CD4-positive, alpha-beta T cell treated with Interleukin-15 for 1 hour (primary cell): ENCODE measurements around the gene ZFP1.
"Not testable (repeated sequence)": the region's sequence is repeated elsewhere in the genome, so short reads cannot be mapped to it uniquely, and the experiment has no call there.

Experiments used
- DNase-seq: peaks from one replicate; pipeline ENCODE4 v3.0.0-alpha.2; 2020

ZFP1 gene

DNA sequence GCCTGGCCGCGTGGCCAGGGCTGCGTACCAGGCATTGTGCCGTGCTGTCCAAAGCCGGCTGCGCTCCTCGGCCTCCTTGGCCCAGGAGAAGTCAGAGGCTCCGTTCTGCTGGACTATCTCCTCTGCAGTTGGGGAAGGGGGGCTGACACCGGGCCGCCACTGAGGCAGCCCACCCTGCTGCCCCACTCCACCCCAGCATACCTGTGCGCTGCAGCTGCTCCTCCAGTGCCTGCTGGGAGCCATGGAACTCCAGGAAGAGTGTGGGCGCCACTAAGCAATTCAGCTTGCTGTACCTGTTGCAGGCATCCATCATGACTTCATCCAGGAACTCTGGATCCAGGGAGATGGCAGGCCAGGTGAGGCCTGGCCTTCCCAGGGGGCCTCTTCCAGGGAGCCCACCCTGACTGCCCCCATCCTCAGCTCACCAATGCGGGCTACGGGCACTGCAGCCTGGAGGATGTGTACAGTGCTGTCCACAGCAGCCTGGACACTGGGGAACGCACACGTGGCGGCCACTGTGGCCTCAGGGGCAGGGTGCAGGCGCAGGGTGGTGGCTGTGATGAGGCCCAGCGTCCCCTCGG lies 34.7 kb upstream of the ZFP1 start:
- no peak for DNase-seq

- DNase-seq: no peak
These were observed 34.0 kb upstream of the ZFP1 start for GRCh38 chr16:75114179-75114945.

DNA sequence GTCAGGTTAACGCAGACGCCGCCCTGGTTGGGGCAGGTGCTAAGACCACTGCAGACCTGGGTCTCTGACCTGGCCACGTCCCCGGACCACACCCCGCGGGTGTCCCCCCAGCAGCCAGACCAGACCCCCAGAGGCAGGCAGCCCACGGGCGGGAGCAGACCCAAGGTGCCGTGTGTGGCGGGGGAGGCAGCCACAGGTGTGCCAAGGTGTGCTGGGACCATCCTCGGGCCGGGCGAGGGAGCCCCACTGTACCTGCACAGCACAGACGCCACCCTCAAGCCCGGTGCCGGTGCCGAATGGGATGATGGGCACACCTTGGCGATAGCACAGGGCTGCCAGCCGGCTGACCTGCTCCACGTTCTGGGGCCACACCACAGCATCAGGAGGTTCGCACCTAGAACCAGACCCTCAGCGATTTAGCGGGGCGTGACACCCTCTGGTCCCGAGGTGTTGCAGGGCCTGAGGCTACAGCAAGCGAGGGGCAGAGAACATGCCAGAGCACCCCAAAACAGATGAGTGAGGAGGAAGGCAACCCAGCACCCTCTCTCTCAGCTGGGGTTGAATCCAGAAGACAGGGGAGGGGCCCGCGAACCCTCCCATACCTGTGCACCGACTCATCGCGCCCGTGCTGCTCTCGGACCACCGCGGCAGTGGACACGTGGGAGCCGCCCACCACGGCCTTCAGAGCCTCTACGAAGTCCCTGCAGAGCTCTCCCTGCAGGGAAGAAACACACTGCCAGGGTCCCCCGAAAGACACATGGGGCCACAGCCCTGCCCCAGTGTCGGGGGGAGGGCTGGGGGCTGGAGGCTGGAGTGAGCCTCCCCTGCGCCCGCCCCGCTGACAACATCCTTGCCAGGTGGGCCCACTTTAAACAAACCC lies 33.1 kb upstream of the ZFP1 start:
- DNase-seq: no peak

DNA sequence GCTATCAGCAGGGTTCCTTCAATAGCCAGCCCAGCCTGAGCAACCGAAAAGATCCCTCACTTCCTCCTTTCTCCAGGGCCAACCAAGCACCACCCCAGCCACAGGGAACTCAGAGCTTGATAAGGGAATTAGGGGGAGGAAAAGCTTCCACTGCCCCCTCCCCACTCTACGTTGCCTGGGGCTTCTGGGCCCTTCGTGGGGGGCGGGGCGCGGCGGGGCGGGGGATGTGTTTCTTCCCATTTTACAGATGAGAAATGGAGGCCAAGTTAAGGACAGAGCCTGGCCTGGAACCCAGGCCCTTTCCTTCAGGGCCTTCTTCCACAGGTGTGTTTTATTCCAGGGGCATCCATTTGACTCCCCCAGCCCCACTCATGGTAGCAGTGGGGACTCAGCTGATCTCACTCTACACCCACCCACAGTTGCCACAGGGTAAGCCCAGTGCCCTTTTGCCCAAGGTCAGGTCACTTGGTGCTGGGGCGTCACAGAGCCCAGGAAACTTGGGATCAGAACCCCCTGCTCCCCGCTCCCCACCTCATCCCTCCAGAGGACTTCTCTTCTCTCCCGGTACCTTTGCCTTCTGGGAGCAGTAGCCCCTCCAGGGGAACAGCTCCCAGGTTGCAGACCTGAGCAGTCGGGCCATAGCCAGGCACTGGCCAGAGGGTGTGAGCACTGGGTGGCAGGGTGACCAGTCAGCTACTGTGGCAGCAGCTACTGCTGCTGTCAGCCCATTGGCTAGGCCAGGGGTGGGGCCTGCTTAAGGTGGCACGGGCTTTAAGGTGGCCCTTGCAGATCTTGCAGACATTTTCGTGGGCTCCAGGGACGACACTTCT lies 32.0 kb upstream of the ZFP1 start, which contains the start of gene LDHD:
TSS of gene LDHD (minus strand) at position 700 of the 830 bp plus-strand sequence. CDS start at position 640, 60 bp downstream.
- no peak for DNase-seq

GRCh38 chr16:75116911-75117245 lies 31.4 kb upstream of the ZFP1 start:
- no peak for DNase-seq

DNA sequence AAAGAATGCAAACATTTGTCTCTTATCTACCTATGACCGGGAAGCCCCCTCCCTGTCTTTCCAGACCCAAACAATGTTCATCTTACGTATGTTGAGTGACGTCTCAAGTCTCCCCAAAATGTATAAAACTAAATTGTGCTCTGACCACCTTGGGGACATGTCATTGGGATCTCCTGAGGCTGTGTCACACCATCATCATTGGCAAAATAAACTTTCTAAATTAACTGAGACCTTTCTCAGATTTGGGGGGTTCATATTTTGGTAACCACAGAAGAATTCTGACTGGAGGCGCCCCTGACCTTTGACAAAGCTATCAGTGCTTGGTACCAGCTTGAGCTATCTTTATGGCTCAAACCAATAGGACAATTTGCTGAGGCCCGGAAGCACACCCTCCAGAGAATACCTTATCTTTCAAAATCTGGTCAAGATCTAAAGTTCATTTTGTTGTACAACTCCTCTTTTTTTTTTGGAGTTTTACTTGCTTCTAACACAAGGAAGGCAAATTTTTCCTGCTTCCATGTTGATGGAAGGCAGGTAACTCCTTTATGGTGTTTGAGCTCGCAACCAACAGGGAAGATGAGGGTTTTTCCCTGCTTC lies 29.3 kb upstream of the ZFP1 start:
- DNase-seq: no peak

DNA sequence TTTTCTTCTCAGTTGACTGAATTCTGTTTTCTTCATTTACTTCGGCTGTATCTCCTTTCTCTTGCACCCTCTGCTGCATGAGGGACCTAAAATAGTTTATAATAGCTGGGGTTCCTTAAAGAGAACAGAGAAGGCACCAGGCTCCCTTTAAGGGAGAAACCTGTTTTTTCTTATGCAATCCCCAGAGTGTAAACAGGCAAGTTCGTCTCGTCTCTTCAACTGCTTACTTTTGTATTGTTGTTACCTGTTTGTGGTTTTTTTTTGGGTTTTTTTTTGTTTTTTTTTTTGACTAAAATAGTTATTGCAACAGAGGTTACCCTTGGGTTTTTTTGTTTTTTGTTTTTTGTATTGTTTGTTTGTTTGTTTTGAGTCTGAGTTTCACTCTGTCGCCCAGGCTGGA lies 28.1 kb upstream of the ZFP1 start:
- DNase-seq: no peak

GRCh38 chr16:75121949-75122568 lies 26.3 kb upstream of the ZFP1 start:
- no peak for DNase-seq

DNA sequence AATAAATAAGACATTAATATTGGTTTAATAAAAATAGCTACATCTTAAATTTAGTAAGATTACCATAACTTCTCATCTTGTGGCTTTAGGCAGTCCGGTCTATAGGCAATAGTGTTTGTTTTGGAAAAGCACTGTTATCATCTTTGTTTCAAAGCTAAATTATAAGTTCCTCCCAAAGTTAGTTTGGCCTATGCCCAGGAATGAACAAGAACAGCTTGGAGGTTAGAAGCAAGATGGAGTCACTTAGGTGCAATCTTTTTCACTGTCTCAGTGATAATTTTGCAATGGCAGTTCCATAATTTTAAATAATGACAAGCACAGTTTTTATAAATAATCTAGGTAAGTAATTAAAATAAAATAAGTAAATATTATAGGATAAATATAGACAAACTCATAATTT lies 25.7 kb upstream of the ZFP1 start:
- no peak for DNase-seq

DNA sequence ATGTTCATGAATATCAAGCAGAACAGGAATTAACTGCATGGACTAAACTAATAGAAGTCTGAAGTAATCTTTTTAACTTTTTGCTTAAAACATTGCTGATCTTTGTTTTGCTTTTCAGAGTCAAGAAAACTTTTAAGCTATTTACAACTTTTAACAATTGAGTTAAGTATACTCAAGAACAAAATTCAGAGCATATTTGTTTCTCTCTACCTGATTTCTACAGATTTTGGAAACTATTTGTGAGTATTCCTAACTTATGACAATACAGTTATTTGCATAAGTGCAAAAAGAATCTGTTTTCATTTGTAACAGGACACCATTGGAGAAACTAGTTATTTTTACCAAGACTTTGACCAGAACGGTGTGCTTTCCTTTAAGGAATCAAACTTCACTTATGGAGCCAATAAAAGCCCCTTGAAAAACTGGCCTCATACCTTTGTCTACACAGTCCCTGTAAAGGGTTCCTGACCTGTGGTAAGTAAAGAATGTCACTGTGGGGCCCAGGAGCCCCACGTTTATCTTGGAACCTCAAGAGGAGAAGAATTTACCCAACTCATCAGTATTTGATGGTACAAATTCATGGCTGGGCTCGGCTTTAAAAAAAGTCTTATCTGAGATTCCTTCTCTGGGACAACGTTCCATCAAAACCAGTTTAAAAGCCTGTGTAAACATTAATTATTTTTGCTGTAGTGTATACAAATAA lies 20.5 kb upstream of the ZFP1 start:
- no peak for DNase-seq

GRCh38 chr16:75129421-75130149 lies 18.7 kb upstream of the ZFP1 start:
- not testable (repeated sequence) for DNase-seq

- no peak for DNase-seq
These were observed 18.1 kb upstream of the ZFP1 start for GRCh38 chr16:75130150-75130771.

DNA sequence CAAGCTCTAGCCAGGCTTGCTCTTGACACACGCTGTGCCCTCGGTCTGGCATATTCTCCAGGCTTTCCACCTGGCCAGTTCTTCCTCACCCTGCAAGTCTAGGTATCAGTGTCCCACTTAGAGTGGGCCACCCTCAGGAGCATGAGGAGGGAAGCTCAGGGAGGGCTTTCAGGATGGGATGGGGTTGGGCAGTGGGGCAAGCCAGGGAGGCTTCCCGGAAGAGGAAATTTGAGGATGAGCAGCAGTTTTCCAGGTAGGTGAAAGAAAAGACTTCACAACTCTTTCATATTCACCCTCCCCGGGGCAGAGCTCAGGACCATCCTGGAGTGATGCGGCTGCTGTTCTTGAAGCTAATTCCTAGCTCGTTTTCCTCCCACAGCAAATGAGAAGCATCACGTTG lies 17.2 kb upstream of the ZFP1 start:
- no peak for DNase-seq

GRCh38 chr16:75138233-75138632 lies 10.1 kb upstream of the ZFP1 start:
- DNase-seq: no peak

DNA sequence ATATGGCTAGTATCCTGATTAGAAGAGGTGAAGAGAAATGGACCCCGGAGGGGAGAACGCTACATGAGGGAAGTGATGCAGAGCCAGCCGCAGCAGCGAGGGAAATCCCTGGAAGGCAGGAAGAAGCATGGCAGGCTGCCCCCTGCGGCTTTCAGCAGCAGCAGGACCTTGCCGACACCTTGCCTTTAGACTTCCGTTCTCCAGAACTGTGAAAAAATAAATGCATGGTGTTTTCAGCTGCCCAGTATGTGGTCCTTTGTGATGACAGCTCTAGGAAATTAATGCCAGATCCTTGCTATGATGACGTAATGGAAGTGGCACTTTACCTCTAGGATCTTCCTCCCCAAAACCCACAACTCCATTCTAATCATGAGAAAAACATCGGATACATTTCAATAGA lies 9.7 kb upstream of the ZFP1 start:
- DNase-seq: no peak

DNA sequence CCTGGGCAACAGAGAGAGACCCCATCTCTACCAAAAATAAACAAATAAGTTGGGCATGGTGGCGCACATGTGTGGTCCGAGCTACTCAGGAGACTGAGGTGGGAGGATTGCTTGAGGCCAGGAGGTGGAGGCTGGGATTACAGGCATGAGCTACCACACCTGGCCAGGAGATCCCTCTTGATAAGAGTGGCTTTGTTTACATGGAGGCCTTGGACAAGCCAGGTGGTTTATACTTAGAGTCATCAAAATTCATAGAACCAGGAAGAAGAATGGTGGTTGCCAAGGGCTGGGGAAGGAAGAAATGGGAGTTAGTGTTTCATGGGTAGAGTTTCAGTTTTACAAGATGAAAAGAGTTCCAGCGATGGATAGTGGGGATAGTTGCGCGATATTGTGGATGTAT lies 8.8 kb upstream of the ZFP1 start:
- no peak for DNase-seq

DNA sequence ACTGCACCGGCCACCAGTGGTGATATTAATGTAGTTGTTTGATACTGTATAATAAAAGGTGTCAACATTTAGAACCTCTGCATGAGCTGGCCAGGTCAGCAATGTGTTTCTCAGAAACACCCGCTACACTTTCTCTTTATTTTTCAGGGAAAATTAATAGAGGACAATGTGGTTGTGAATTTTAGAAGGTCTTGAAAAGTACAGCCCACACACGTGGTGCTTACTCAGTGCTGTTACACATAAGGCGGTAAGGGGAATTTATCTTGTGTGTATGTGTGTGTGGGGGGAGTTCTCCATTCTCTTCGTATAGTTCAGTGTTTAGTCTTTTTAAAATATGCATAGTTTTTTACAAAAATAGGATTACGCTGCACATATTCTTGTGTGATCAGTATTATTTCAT lies 4.4 kb upstream of the ZFP1 start:
- no peak for DNase-seq

DNA sequence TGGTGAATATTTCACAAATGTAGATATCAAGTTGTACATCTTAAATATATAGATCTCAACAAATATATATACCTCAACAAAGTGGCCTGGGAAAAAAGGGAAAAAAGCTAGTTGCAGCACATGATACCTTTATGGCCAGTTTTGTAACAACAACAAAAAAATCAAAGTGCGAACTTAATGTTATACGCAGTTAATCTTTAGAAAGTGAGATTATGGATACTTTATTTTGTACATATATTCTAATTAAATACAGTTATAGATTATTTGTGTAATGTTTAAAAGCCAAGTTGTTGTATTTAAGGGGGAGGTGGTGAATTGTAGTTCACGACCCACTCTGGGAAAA lies 385 bp upstream of the ZFP1 start:
- DNase-seq: no peak

GRCh38 chr16:75151798-75152197 lies 3.5 kb downstream of the ZFP1 start:
- DNase-seq: no peak

DNA sequence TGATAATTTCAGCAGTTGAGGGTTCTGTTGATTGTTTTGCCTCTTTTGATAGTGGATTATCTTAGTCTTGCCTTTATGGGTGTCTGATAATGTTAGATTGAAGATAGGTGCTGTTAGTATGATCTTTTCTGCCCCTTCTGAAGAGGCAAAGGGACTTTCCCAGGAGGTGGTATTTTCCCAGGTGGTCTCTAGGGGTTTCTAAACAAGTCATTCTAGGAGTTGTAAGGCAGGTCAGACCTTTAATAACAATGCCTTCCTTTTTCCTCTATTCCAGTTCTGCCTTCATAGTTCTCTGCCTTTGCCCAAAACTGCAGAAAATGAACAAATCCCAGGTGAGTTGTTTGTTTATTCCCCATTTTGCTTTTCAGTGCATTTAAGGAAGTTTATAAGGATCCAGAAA lies 4.3 kb downstream of the ZFP1 start:
- no peak for DNase-seq
